IMR-90 (cell line): ENCODE data around the gene GLIS1. TPM values are rescaled to one million over a fixed set of nuclear protein-coding genes. Genes with fewer than 3 reads are reported as not detected.

ENCODE experiments used
- ATAC-seq: fragments of 200-7000 bp; cut with Tn5 transposase; 2 replicates; pipeline ENCODE4 v1.9.1; 2020; ENCODE audit warnings: low read depth, mild to moderate bottlenecking, moderate library complexity
- BruUV-seq: library from RNA; stranded (reverse); fragments of 400-500 nt; replicated peaks from 2 replicates; lab custom pipeline; 2021; lab: Mats Ljungman, UMichigan
- CTCF ChIA-PET: fragments of 300-600 bp; formaldehyde crosslinking; extraction: SDS; loops from one replicate; lab custom pipeline; 2021; ENCODE audit warnings: antibody characterized with exemption; lab: Yijun Ruan, JAX
- POLR2A ChIA-PET: fragments of 300-600 bp; sonication (Branson Sonifier 250); formaldehyde crosslinking; loops from one replicate; lab custom pipeline; 2022; ENCODE audit warnings: antibody characterized with exemption; ENCODE audit not compliant: unreplicated experiment; lab: Charles Lee
- DNase-seq: peaks from one replicate; pipeline ENCODE4 v3.0.0; 2013
- H2AFZ ChIP-seq: replicated peaks from 2 replicates; pipeline ENCODE3; 2013; ENCODE audit warnings: low read length, mild to moderate bottlenecking; ENCODE audit not compliant: poor library complexity
- H2AK5ac ChIP-seq: 2 replicates; pipeline ENCODE4 v1.6.1; 2013; ENCODE audit warnings: low read depth, low read length, inconsistent platforms
- H2AK9ac ChIP-seq: replicated peaks from 2 replicates; pipeline ENCODE3; 2013; ENCODE audit warnings: mild to moderate bottlenecking, low read depth, low read length, moderate library complexity; ENCODE audit not compliant: poor library complexity
- H2BK120ac ChIP-seq: 2 replicates; pipeline ENCODE4 v1.6.1; 2013; ENCODE audit warnings: low read depth, low read length, inconsistent platforms
- H2BK15ac ChIP-seq: 3 replicates; pipeline ENCODE4 v1.6.1; 2013; ENCODE audit warnings: low read depth, low read length, inconsistent platforms
- H2BK20ac ChIP-seq: 2 replicates; pipeline ENCODE4 v1.6.1; 2013; ENCODE audit warnings: low read depth, mild to moderate bottlenecking, inconsistent platforms, low read length, moderate library complexity
- H2BK5ac ChIP-seq: 2 replicates; pipeline ENCODE4 v1.6.1; 2013; ENCODE audit warnings: mild to moderate bottlenecking, low read depth, low read length, inconsistent platforms; ENCODE audit not compliant: poor library complexity, severe bottlenecking
- H3K14ac ChIP-seq: replicated peaks from 2 replicates; pipeline ENCODE4 v1.6.1; 2013; ENCODE audit warnings: low read depth, low read length, inconsistent platforms
- H3K18ac ChIP-seq: 2 replicates; pipeline ENCODE4 v1.6.1; 2013; ENCODE audit warnings: low read depth, low read length, control low read depth
- H3K23ac ChIP-seq: 2 replicates; pipeline ENCODE4 v1.6.1; 2013; ENCODE audit warnings: low read depth, low read length, inconsistent platforms
- H3K27ac ChIP-seq: 2 replicates; pipeline ENCODE4 v1.5.1; 2013; ENCODE audit warnings: mild to moderate bottlenecking, control low read depth, low read length; ENCODE audit not compliant: insufficient read depth
- H3K27me3 ChIP-seq: 2 replicates; pipeline ENCODE4 v1.6.1; 2013; ENCODE audit warnings: low read length; ENCODE audit not compliant: control insufficient read depth, insufficient read depth
- H3K36me3 ChIP-seq: 2 replicates; pipeline ENCODE4 v1.6.1; 2013; ENCODE audit warnings: low read length, mixed read lengths; ENCODE audit not compliant: control insufficient read depth, insufficient read depth
- H3K4ac ChIP-seq: 2 replicates; pipeline ENCODE4 v1.6.1; 2013; ENCODE audit warnings: low read depth, low read length, inconsistent platforms
- H3K4me1 ChIP-seq: 2 replicates; pipeline ENCODE4 v1.6.1; 2013; ENCODE audit warnings: low read length, mixed read lengths; ENCODE audit not compliant: control insufficient read depth, insufficient read depth
- H3K4me2 ChIP-seq: 2 replicates; pipeline ENCODE4 v1.6.1; 2013; ENCODE audit warnings: low read depth, mild to moderate bottlenecking, control low read depth, low read length, moderate library complexity
- H3K4me3 ChIP-seq: 2 replicates; pipeline ENCODE4 v1.5.1; 2013; ENCODE audit warnings: low read depth, mild to moderate bottlenecking, control low read depth, low read length, moderate library complexity; ENCODE audit not compliant: insufficient read depth
- H3K56ac ChIP-seq: 2 replicates; pipeline ENCODE4 v1.6.1; 2013; ENCODE audit warnings: low read length, inconsistent platforms; ENCODE audit not compliant: insufficient read depth; ENCODE audit errors: extremely low read depth
- H3K79me1 ChIP-seq, 2 experiments: 2 replicates each; pipeline ENCODE4 v1.6.1; 2013; ENCODE audit warnings: low read length in 2 of 2, inconsistent platforms in 1 of 2, low read depth in 1 of 2
- H3K9ac ChIP-seq: 2 replicates; pipeline ENCODE4 v1.6.1; 2013; ENCODE audit warnings: low read depth, low read length, control low read depth
- H3K9me1 ChIP-seq: 2 replicates; pipeline ENCODE4 v1.6.1; 2013; ENCODE audit warnings: low read length, inconsistent platforms; ENCODE audit not compliant: insufficient read depth
- H3K9me3 ChIP-seq: 2 replicates; pipeline ENCODE4 v1.6.1; 2013; ENCODE audit warnings: low read length; ENCODE audit not compliant: control insufficient read depth, insufficient read depth
- H4K20me1 ChIP-seq: 2 replicates; pipeline ENCODE4 v1.6.1; 2013; ENCODE audit warnings: low read length, inconsistent platforms; ENCODE audit not compliant: insufficient read depth
- H4K5ac ChIP-seq: 2 replicates; pipeline ENCODE4 v1.6.1; 2013; ENCODE audit warnings: mild to moderate bottlenecking, low read depth, low read length, control low read depth
- H4K8ac ChIP-seq, 2 experiments: 2 replicates each; pipeline ENCODE4 v1.6.1; 2013; ENCODE audit warnings: low read depth in 2 of 2, low read length in 2 of 2, control low read depth in 1 of 2, inconsistent platforms in 1 of 2
- H4K91ac ChIP-seq: 2 replicates; pipeline ENCODE4 v1.6.1; 2013; ENCODE audit warnings: low read depth, low read length, inconsistent platforms; ENCODE audit not compliant: insufficient read depth
- CEBPB ChIP-seq: IDR thresholded peaks from 2 replicates; pipeline ENCODE4 v1.6.1; 2012; ENCODE audit warnings: low read depth, low read length, improper control_type of control experiment
- MAFK ChIP-seq: IDR thresholded peaks from 2 replicates; pipeline ENCODE4 v1.6.1; 2012; ENCODE audit warnings: low read depth, low read length, improper control_type of control experiment
- MAZ ChIP-seq: IDR thresholded peaks from 2 replicates; pipeline ENCODE4 v1.6.1; 2012; ENCODE audit warnings: low read depth, mild to moderate bottlenecking, low read length, improper control_type of control experiment, moderate library complexity, borderline replicate concordance
- MXI1 ChIP-seq: IDR thresholded peaks from 2 replicates; pipeline ENCODE4 v1.6.1; 2012; ENCODE audit warnings: low read depth, mild to moderate bottlenecking, low read length, moderate library complexity, borderline replicate concordance
- SMC3 ChIP-seq: fragments of 150-350 bp; IDR thresholded peaks from 2 replicates; pipeline ENCODE4 v1.6.1; 2016; ENCODE audit warnings: low read depth, mild to moderate bottlenecking, antibody characterized with exemption, low read length, moderate library complexity
- USF2 ChIP-seq: fragments of 150-350 bp; IDR thresholded peaks from 2 replicates; pipeline ENCODE4 v1.6.1; 2017; ENCODE audit warnings: mild to moderate bottlenecking, antibody characterized with exemption, low read length, low read depth
- WGBS, 2 experiments: methylation state at CpG; one replicate each; pipeline versions ENCODE4 v1.1.5 to v1.1.7; 2013; ENCODE audit warnings: missing lambda C conversion rate in 2 of 2; ENCODE audit not compliant: insufficient read length in 1 of 2; ENCODE audit errors: extremely low coverage in 2 of 2; 5-methylcytosine and 5-hydroxymethylcytosine counted together
- dilution Hi-C: fragments of 300-500 bp; cut with HindIII; formaldehyde crosslinking; loops from one replicate; pipeline ENCODE4 v1.14.3; 2018; ENCODE audit warnings: low sequenced_read_pairs; ENCODE audit not compliant: unreplicated experiment
- in situ Hi-C: fragments of 300-500 bp; cut with MboI; formaldehyde crosslinking; loops from 3 replicates; pipeline ENCODE4 v1.14.3; 2019; ENCODE audit warnings: low sequenced_read_pairs, inconsistent platforms, mixed read lengths
- intact Hi-C: fragments of 100-400 bp; cut with micrococcal nuclease; formaldehyde crosslinking; loops from 2 replicates; pipeline ENCODE4 v1.10.0; 2022
- polyA plus RNA-seq, 3 experiments: library from polyadenylated mRNA; depleted of rRNA; stranded (reverse); fragments of >200 nt; gene quantifications; 2 replicates each; pipeline ENCODE4 v1.2.3, GENCODE V29; 2012; ENCODE audit warnings: low replicate concordance in 1 of 3
- total RNA-seq: library from RNA; depleted of rRNA; stranded (reverse); fragments of >200 nt; gene quantifications from 2 replicates; pipeline ENCODE4 v1.2.3, GENCODE V29; 2012

Gene GLIS1
- total and polyA plus RNA-seq, 2 of the 4 experiments (the other 2 are of a cell fraction), result 0.18 to 2.3 TPM

- Histone ChIP-seq H3K4me3 (no peak overlapping the region), H3K4me2 (no peak overlapping the region), H3K18ac (no peak overlapping the region), H2BK5ac (no peak overlapping the region), H3K4ac (no peak overlapping the region), H2BK20ac (no peak overlapping the region), H4K20me1 (no peaks in the 10 kb centered on the region; the same call in 1 of the 2 replicates), H3K27ac (no peak overlapping the region), H2AFZ (no peak overlapping the region), H2BK15ac (no peak overlapping the region), H3K9me1 (peaks cover 3% of the 10 kb centered on the region), H3K14ac (no peak overlapping the region), H2BK120ac (no peak overlapping the region), H3K9me3 (peaks cover 3% of the 10 kb centered on the region; the same call in 1 of the 2 replicates), H2AK5ac (no peak overlapping the region), H3K27me3 (no peaks in the 10 kb centered on the region), H3K4me1 (peaks cover 3% of the 10 kb centered on the region; the same call in 1 of the 2 replicates), H2AK9ac (no peak overlapping the region), H4K8ac (no peak overlapping the region), H4K5ac (no peak overlapping the region), H4K91ac (no peak overlapping the region), H3K23ac (no peak overlapping the region), H3K9ac (no peak overlapping the region), H3K56ac (no peak overlapping the region), H3K36me3 (no peaks in the 10 kb centered on the region; the same call in 1 of the 2 replicates), H3K79me1 (no peaks in the 10 kb centered on the region)
- ATAC-seq (no peak), DNase-seq (no peak)
- POLR2A ChIA-PET, result no interaction called here
- CTCF ChIA-PET, result interaction anchor here (0.6 kb wide), 1 partner anchor 300 kb away, joined by 3 read pairs; no protein-coding TSS in a partner anchor
- no TSS peak for BruUV-seq
- in situ Hi-C loops (no loop called here), dilution Hi-C loops (no loop called here), intact Hi-C loops (no loop called here)
- no peak for TF ChIP-seq SMC3
- TF ChIP-seq MXI1, result no peak
- no peak for TF ChIP-seq CEBPB
- no peak for TF ChIP-seq MAZ
- TF ChIP-seq MAFK, result no peak
- no peak for TF ChIP-seq USF2
- no CpG with 5 or more reads among the region's 3 CpGs for WGBS, 2 experiments
Measured at GRCh38 chr1:53567450-53567849, 171.5 kb downstream of the GLIS1 start.
